Upper lobe of right lung (tissue), 1 donor: ENCODE results near the gene CDC20B. TPM values are rescaled to one million over a fixed set of nuclear protein-coding genes. Genes with fewer than 3 reads are reported as not detected.

Experiments used
- ATAC-seq: fragments of 200-7000 bp; cut with Tn5 transposase; one replicate; pipeline ENCODE4 v1.9.1; 2020; ENCODE audit warnings: mild to moderate bottlenecking, moderate library complexity
- DNase-seq: peaks from one replicate; pipeline ENCODE4 v3.0.0-alpha.2; 2020
- H3K27ac ChIP-seq: fragments of 200-600 bp; one replicate; pipeline ENCODE4 v1.8.0; 2022
- H3K27me3 ChIP-seq: fragments of 200-600 bp; one replicate; pipeline ENCODE4 v1.8.0; 2022; ENCODE audit warnings: mild to moderate bottlenecking
- H3K36me3 ChIP-seq: fragments of 200-600 bp; one replicate; pipeline ENCODE4 v1.8.0; 2022
- H3K4me1 ChIP-seq: fragments of 200-600 bp; one replicate; pipeline ENCODE4 v1.8.0; 2022
- H3K4me3 ChIP-seq: fragments of 200-600 bp; one replicate; pipeline ENCODE4 v1.8.0; 2022; ENCODE audit warnings: mild to moderate bottlenecking
- H3K9me3 ChIP-seq: fragments of 200-600 bp; one replicate; pipeline ENCODE4 v1.8.0; 2022
- CTCF ChIP-seq: fragments of 200-600 bp; IDR thresholded peaks from one replicate; pipeline ENCODE4 v1.8.0; 2022; ENCODE audit warnings: antibody characterized with exemption
- intact Hi-C: fragments of 100-400 bp; cut with DNase I; formaldehyde crosslinking; loops from one replicate; pipeline ENCODE4 v1.11.0; 2022
- total RNA-seq: library from RNA; stranded (reverse); fragmentation: NEBNext Ultra II Directional; extraction: Animal tissue kit (Norgen Biotek cat#: 25700); gene quantifications from one replicate; pipeline ENCODE4 v1.2.1, GENCODE V29; 2021
- donor health status: DM: no; HTN: yes; CAD: no; lungs with severe emphysema.

CDC20B gene
- total RNA-seq, 1 donor from 2014 or later: not detected

- no peak for DNase-seq
- Histone ChIP-seq H3K27ac (no peak overlapping the region), H3K36me3 (no peaks in the 10 kb centered on the region), H3K4me3 (no peak overlapping the region), H3K4me1 (no peaks in the 10 kb centered on the region), H3K27me3 (peaks cover 5% of the 10 kb centered on the region), H3K9me3 (no peaks in the 10 kb centered on the region)
- intact Hi-C loops: loop anchor here (10.0 kb wide), 1 partner anchor 239 kb away; no protein-coding TSS in a partner anchor
- no peak for TF ChIP-seq CTCF
- no peak for ATAC-seq
Observed at GRCh38 chr5:55143624-55144023, 29.4 kb downstream of the CDC20B start.

- Histone ChIP-seq H3K27ac (no peak overlapping the region), H3K36me3 (no peaks in the 10 kb centered on the region), H3K4me3 (no peak overlapping the region), H3K4me1 (no peaks in the 10 kb centered on the region), H3K9me3 (no peaks in the 10 kb centered on the region), H3K27me3 (peaks cover 5% of the 10 kb centered on the region)
- DNase-seq (no peak), ATAC-seq (no peak)
- no peak for TF ChIP-seq CTCF
- intact Hi-C loops: loop anchor here (10.0 kb wide), 1 partner anchor 237 kb away; no protein-coding TSS in a partner anchor
Observed at GRCh38 chr5:55141945-55142690, 30.9 kb downstream of the CDC20B start.

- no peak for TF ChIP-seq CTCF
- H3K36me3 ChIP-seq: no peaks in the 10 kb centered on the region
- DNase-seq (no peak), ATAC-seq (no peak)
- intact Hi-C loops: loop anchor here (10.0 kb wide), 1 partner anchor 236 kb away; no protein-coding TSS in a partner anchor
- no peaks in the 10 kb centered on the region for H3K9me3 ChIP-seq
- H3K4me1 ChIP-seq: no peaks in the 10 kb centered on the region
- H3K27ac ChIP-seq: no peak overlapping the region
- no peak overlapping the region for H3K4me3 ChIP-seq
- peaks cover 3% of the 10 kb centered on the region for H3K27me3 ChIP-seq
Observed at GRCh38 chr5:55140908-55141665, 31.9 kb downstream of the CDC20B start.

GRCh38 chr5:55136521-55136920, 36.5 kb downstream of the CDC20B start:
- ATAC-seq: no peak
- Histone ChIP-seq H3K36me3 (no peaks in the 10 kb centered on the region), H3K27ac (no peak overlapping the region), H3K4me1 (no peaks in the 10 kb centered on the region), H3K9me3 (no peaks in the 10 kb centered on the region), H3K27me3 (peaks cover 4% of the 10 kb centered on the region), H3K4me3 (no peak overlapping the region)
- intact Hi-C loops: no loop called here
- TF ChIP-seq CTCF: no peak
- no peak for DNase-seq

- Histone ChIP-seq H3K4me1 (no peaks in the 10 kb centered on the region), H3K4me3 (no peak overlapping the region), H3K36me3 (no peaks in the 10 kb centered on the region), H3K27me3 (peaks cover 4% of the 10 kb centered on the region), H3K27ac (no peak overlapping the region), H3K9me3 (no peaks in the 10 kb centered on the region)
- DNase-seq: no peak
- ATAC-seq: no peak
- TF ChIP-seq CTCF: no peak
- intact Hi-C loops: no loop called here
Observed at GRCh38 chr5:55134053-55134722, 38.8 kb downstream of the CDC20B start.
